Endometrial microvascular endothelial cells (primary cell): Measurements from ENCODE around the gene BAIAP2L1. TPM values are rescaled to one million over a fixed set of nuclear protein-coding genes. Genes with fewer than 3 reads are reported as not detected.
"Not testable (repeated sequence)": the region's sequence is repeated elsewhere in the genome, so short reads cannot be mapped to it uniquely, and the experiment has no call there.

Experiments used
- in situ Hi-C: cut with HindIII; loops from 2 replicates; pipeline ENCODE4 v1.10.0; 2017; ENCODE audit warnings: low sequenced_read_pairs, low pct_unique_long_range_greater_than_20kb; ENCODE audit errors: inconsistent ontology term
- total RNA-seq: library from RNA; depleted of rRNA; stranded (reverse); fragments of >200 nt; gene quantifications from one replicate; pipeline ENCODE4 v1.2.3, GENCODE V29; 2015; ENCODE audit errors: inconsistent ontology term

Gene BAIAP2L1
- total RNA-seq, 1 donor from 2014 or later, result 3.1 TPM

DNA sequence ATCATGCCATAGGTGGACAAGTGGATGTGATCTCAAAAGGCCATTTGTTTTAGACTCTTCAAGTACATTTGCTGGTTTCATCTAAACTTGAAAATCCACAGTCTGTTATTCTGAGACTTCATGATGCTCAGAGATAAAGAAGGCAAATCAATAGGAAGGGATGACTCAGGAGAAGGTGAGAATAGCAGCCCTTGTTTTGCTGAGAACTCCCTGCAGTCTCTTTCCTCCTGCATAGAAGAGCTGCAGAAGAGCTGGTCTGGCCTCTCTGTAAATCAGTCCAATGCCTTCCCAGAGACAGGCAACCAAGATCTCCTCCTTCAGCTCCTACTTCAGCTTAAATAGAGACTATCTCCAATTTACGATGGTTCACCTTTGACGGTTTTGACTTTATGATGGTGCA lies 4.0 kb upstream of the BAIAP2L1 start:
- in situ Hi-C loops, result no loop called here

DNA sequence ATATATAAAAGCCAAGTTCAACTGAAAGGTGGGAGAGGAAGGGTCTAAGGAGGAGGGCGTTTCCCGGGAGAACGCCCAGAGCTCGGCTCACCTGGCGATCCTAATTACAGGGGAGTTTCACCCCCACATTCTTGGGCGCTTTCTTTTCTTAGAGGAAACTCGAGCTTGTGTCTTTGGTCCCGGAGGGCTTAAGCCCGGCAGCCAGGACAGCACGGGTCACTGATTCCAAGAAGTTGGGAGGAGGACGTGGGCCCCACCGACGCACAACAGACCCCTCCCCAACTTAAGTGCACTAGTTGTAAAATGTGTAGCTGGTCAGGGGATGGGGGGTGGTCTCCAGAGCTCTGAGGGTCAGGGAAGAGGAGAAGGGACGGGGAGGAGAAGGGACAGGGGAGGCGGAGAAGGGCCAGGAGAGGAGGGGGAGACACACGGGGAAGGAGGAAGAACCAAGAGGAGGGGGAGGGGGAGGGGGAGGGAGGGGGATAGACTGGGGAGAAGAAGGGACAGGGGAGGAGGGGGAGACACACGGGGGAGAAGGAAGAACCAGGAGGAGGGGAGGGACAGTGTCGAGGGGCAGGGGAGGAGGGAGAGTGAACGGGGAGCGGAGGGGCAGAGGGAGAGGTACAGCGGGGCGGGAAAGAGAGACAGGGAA lies 874 bp downstream of the BAIAP2L1 start:
- in situ Hi-C loops, result no loop called here

DNA sequence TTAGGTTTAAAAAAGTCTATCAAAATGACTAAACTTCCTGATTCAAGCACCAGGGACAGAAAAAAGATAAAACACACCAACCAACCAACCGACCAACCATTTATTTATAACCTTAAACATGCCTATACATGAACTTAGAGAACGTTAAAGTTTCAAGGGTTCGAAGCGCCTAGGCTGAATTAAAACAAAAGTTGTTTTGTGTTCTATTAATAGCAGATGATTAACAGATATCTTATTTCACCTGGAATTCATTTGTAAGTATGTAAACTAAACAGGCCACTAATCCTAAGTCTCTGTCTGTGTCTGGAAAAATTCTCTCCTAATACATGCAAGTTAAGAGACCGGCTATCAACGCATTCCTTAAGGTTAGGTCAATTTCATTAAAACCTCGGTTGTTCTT lies 1.4 kb downstream of the BAIAP2L1 start:
- in situ Hi-C loops, result no loop called here

DNA sequence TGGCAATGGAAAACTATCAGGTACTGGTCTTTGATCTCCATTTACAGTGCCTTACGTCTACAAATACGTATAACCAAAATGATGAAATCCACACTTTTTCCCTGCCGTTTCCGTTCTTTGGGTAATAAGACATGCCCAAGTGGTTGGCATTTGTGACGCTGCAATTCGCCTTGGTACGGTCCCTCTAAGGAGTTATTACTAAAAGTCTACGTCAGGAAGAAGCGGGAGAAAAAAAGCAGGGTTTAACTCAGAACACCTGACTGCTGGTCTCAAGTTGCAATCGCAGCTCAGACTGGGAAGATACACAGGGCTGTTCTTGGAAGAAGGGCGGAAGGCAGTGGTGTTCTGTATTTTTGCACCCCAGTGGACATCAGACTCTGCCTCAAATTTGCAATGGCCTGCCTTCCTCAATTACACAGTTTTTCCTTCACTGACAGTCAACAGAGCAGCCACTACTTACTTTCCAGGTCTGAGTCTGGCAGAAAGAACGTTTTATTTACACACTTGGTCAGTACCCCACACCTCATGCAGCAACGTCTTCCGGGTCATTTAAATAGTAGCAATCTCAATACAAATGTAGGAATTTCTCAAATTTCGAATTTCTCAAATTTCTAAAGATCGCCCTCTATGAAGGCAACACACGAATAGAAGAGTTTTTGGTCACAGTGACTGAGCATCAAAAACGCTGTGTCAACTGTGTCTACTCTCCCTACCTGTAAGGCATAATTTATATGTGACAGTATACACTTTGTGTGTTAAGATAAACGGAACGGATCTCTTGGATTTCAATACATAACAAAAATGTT lies 2.1 kb downstream of the BAIAP2L1 start:
- in situ Hi-C loops, result no loop called here

DNA sequence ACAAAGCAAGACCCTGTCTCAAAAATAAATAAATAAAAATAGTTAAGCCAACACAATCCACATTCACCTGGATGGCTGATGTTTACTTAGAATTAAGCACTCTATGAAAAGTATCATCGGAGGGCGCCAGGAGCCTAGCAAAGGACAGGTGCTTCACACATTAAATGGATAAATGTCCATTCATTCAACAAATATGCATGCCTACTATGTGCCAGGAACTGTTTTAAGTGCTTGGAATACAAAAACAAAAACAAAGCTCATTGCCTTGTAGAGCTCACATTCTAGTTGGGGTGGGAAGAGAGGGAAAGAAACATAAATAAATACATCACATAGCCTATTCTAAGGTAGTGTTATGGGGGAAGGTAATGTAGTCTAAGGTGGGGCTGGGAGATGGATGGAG lies 4.1 kb downstream of the BAIAP2L1 start:
- in situ Hi-C loops, result no loop called here

DNA sequence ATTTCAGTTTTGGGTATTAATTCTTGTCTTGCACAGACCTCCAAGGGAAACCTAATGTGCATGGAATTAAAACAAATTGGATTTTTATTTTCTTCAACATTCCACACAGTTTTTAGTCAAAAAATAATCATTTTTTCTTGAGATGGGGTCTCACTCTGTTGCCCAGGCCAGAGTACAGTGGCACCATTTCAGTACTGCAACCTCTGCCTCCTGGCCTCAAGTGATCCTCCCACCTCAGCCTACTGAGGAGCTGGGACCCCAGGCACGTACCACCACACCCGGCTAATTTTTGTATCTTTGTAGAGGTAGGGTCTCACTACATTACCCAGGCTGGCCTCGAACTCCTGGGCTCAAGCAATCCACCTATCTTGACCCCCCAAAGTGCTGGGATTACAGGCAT lies 4.9 kb downstream of the BAIAP2L1 start:
- in situ Hi-C loops, result no loop called here

DNA sequence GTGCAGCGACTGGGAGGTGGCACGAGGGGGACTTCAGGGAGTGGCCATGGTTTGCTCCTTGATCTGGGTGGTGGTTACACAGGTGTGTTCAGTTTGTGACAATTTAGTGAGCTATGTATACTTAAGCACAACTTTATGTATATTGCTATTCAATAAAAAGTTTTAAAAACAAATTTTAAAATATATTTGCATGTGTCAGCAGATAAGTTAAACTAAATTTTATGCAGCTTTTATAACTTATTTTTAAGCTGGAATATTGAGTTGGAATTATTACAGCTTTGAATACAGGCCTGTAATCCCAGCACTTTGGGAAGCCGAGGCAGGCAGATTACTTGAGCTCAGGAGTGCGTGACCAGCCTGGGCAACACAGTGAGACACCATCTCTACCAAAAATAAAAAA lies 5.4 kb downstream of the BAIAP2L1 start:
- in situ Hi-C loops, result no loop called here

DNA sequence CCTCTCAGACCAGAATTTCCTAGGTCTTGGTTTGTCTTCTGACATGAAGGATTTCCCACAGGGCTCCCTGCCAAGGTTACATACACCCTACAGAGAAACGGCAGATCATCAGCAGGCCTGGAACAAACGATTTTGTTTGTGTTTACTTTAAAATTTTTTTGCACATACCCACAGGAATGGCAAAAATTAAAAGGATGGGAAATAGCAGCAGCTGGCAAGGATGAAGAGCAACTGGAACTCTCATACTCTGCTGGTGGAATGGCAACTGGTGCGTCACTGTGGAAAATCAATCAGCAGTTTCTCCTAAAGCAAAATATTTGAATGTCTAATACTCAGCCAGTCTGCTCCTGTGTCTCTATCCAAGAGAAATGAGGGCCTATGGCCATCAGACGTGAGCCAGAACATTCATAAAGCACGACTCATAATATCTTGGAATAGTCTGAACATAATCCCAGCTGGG lies 6.5 kb downstream of the BAIAP2L1 start:
- in situ Hi-C loops, result no loop called here

DNA sequence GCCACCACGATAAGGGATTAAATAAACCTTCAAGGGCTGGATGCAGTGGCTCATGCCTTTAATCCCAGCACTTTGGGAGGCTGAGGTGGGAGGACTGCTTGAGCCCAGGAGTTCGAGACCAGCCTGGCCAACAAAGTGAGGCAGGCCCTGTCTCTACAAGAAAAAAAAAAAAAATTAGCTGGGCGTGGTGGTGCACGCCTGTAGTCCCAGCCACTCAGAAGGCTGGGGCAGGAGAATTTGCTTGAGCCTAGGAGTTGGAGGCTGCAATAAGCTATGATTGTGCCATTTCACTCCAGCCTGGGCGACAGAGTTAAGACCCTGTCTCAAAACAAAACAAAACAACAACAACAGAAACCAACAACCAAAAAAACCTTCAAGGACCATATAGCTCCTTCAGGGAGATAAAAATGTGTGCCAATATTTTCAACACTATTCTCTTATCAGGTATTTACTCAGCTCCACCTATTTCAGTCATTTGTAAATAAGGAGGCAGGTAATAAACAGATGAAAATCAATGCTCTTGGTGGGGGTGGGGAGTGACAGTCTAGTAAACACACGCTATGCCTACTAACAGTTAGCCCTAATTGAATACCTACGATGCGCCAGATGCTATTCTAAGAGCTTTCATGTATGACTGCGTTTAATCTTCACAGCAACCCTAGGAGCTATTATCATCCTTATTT lies 13.2 kb downstream of the BAIAP2L1 start:
- in situ Hi-C loops, result no loop called here

DNA sequence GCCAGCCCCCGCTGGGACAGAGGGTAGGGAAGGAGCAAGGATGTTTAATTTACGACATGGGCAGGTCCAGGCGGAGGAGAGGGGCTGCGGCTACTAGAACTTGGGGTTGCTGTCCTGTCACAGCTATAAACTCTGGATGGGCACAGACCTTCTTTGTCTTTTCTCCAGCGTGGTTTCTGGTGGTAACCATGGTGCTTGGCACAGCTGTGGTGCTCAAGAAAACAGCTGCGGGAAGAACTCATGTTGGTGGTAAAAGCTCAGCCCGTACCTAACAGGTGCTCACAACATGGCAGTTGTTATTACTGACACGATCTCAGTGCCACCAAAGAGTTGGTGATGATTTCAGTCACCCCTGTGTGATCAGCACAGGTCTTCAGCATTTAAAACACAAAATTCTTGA lies 13.8 kb downstream of the BAIAP2L1 start:
- in situ Hi-C loops, result no loop called here

DNA sequence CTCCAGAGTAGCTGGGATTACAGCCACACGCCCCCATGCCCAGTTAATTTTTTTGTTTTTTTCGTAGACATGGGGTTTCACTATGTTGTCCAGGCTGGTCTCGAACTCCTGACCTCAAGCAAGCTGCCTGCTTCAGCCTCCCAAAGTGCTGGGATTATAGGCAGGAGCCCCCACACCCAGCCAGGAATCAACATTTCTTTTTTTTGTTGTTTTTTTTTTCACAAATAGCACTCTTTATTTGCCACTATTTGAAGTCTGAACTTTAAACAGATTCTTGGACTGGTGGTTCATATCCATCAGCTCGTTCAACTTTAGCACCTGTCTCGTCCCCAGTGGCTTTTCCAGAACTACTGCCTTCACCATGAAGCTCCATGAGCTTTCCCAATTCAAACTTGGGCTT lies 15.4 kb downstream of the BAIAP2L1 start:
- in situ Hi-C loops, result not testable (repeated sequence)

DNA sequence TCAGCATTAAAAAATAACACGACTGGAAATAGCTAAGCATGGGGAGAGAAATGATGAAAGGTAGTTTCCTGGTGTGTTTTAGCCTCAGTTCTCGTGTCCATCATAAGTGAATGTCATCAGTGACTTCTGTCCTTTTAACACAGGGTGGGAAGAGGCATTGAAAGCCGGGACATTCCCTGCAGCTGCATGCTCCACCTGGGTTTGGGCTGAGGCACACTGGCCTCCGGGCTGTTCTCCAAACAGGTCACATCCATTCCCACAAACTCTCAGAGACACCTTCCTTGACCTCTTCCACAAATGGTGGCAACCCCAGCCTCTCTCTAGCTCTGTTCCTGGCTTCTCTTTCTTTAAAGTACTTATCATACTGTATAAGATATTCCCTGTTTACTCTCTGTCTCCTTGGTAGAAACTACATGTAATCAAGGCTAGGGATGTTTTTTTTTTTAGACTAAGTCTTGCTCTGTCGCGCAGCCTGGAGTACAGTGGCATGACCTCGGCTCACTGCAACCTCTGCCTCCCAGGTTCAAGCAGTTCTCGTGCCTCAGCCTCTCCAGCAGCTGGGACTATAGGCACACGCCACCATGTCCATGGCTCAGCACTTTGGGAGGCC lies 22.6 kb downstream of the BAIAP2L1 start:
- in situ Hi-C loops, result no loop called here

DNA sequence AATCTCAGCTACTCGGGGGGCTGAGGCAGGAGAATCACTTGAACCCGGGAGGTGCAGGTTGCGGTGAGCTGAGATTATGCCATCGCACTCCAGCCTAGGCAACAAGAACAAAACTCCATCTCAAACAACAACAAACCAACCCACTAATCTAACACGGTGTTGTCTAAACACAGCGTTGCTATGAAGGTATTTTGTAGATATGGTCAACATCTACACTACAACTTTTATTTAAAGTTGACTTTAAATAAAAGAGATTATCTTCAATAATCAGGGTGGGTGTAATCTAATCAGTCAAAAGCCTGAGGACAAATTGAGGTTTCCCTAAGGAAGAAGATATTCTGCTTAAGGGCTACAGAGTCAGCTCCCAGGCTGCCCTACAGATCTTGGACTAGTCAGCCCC lies 24.2 kb downstream of the BAIAP2L1 start:
- in situ Hi-C loops, result no loop called here

DNA sequence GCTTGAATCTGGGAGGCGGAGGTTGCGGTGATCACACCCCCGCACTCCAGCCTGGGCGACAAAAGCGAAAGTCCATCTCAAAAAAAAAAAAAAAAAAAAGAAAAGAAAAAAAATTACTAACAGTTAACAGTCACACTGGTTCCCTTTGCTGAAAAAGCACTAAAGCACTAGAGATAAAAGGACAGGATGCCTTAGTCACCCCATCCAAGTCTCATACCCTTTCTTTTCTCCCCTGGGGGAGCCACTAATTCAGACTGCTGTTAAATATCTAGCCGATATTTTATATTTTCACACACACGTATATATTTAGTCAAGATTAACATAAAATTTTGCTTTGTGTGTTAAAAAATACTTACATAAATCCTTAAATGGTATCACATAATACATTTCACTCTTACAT lies 25.2 kb downstream of the BAIAP2L1 start:
- in situ Hi-C loops, result no loop called here

DNA sequence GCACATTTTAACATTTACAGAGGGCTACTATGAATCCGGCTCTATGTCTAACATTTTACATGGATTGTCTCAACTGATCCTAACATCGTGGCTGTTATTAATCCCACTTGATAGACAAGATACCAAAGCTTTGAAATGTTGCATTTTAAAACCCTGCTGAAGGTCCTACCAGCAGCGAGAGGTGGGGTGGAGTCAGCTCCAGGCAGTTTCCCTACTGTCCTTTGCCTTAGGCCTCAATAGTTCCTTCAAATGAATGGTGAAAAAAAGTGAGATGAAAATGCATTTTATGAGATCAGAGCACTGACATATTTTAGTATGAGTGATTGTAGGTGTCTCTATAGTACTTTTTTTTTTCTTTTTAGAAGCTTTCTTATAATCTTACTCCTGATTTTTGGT lies 26.6 kb downstream of the BAIAP2L1 start:
- in situ Hi-C loops, result no loop called here

DNA sequence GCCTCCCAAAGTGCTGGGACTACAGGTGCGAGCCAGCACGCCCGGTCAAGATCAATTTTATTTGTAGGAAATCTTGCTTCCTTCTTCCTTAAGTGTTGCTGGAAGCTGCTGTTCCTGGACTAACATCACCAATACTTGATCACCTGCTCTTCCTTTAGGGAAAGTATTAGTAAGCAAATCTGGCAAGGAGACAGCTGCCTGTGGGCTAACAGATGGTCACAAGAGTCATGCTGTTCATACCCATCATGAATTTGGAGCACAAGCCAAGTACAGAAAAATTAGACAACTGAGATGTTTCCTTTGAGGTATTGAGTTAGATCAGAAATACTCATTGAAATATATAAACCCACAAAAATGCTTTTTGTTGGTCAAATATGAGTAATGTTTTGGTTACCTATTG lies 27.9 kb downstream of the BAIAP2L1 start:
- in situ Hi-C loops, result no loop called here

DNA sequence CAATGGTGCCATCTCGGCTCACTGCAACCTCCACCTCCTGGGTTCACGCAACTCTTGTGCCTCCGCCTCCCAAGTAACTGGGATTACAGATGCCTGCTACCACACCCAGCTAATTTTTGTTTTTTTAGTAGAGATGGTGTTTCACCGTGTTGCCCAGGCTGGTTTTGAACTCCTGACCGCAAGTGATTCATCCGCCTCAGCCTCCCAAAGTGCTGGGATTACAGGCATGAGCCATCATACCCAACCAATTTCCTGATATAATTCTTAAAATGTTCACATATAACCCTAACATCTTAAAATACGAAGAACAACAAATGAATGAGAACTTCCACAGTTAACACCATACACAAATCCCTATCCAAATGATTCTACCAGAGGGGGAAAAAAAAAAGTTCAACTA lies 31.2 kb downstream of the BAIAP2L1 start:
- in situ Hi-C loops, result no loop called here

DNA sequence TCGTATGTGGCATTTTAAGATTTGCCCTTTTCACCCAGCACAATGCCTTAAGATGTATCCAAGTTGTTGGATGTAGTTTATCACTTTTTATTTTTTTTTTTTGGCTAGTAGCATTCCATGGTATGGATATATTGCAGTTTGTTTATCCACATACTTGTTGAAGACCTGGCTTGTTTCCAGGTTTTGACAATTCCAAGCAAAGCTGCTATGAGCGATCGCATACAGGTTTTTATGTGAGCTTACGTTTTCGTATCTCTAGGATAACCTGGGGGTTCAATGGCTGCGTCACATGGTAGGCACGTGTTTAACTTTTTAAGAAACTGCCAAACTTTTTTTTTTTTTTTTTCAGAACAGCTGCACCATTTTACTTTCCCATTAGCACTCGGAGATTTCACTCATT lies 32.2 kb downstream of the BAIAP2L1 start:
- in situ Hi-C loops, result no loop called here

DNA sequence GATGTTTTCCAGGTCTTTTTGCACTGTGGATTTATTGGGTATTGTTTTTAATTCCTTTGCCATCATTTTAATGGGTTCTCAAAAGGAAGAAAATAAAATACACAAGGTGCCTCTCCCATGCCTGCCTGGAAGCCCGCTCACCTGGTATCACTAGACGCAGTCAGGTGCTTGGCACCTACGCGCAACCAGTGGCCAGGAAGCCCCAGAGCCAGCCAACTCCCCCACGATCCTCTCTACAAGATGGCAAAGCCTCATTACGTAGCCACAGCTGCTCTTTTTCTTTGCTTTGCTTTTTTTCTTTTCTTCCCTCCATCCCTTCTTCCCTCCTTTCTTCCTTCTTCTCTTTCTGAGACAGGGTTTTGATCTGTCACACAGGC lies 34.3 kb downstream of the BAIAP2L1 start:
- in situ Hi-C loops, result no loop called here
